ENCODE results near the gene DENND2D. TPM values are rescaled to one million over a fixed set of nuclear protein-coding genes. Genes with fewer than 3 reads are reported as not detected.

Gene DENND2D, protein sequence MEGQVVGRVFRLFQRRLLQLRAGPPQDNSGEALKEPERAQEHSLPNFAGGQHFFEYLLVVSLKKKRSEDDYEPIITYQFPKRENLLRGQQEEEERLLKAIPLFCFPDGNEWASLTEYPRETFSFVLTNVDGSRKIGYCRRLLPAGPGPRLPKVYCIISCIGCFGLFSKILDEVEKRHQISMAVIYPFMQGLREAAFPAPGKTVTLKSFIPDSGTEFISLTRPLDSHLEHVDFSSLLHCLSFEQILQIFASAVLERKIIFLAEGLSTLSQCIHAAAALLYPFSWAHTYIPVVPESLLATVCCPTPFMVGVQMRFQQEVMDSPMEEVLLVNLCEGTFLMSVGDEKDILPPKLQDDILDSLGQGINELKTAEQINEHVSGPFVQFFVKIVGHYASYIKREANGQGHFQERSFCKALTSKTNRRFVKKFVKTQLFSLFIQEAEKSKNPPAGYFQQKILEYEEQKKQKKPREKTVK
- total RNA-seq (2014; rRNA removed; shearing (Covaris generic)) = 4.3 and 10.2 TPM in 2 replicates

DNA sequence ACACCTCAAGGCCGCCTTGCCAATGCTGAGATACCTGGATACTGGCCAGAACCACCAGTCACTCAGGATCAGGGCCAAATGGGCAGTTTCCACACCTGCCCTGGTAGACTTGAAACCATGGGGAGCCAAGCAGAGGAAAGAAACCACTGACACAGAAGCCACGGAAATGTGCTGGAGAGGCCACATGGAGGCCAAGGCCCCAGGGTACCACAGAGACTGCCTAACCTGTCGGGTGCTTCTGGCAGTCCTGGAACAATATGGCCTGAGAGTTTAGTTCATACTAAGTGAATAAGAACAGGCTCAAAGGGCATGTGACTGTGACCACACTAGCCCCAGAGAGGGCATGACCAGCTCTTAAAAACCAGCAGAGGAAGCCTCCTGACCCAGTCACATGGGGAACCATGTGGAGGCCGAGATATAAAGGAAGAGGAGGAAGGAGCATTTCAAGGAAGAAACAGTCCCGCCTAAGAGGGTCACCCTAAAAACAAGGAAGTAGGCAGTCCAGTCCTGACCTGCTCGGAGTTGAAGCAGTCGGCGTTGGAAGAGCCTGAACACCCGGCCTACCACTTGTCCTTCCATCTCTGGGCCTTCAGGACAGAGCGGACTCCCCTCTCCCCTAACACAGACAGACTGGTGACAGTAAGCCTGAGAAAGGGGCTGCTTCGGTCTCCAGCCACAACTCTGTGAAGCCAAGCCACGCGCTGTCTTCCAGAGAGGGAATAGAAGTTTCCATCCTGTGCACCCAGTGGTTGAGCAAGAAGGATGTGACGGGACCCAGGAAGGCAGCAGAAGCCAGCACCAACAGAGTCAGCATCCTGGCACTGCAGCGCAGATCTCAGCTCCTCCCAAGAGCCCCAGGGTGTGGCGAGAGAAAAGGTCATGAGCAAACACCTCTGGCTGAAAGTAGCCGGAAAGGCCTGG is at the start of gene DENND2D:
TSS of gene DENND2D (minus strand) at position 766 of the 921 bp plus-strand sequence. CDS start at position 579, 187 bp downstream.
- no peak for DNase-seq (ENCODE audit: low read depth)

GRCh38 chr1:111249960-111250359 is 49.5 kb upstream of the DENND2D start:
- no peak for DNase-seq (ENCODE audit: low read depth)

- no peak for DNase-seq (ENCODE audit: low read depth)
These were observed 46.8 kb upstream of the DENND2D start for GRCh38 chr1:111247125-111247838.

GRCh38 chr1:111242805-111243523 is 42.5 kb upstream of the DENND2D start:
- no peak for DNase-seq (ENCODE audit: low read depth)

- DNase-seq (ENCODE audit: low read depth) = peak; percentile 32
These were observed 41.4 kb upstream of the DENND2D start for GRCh38 chr1:111241797-111242196.

GRCh38 chr1:111238056-111238795 is 37.8 kb upstream of the DENND2D start:
- DNase-seq (ENCODE audit: low read depth) = no peak

DNA sequence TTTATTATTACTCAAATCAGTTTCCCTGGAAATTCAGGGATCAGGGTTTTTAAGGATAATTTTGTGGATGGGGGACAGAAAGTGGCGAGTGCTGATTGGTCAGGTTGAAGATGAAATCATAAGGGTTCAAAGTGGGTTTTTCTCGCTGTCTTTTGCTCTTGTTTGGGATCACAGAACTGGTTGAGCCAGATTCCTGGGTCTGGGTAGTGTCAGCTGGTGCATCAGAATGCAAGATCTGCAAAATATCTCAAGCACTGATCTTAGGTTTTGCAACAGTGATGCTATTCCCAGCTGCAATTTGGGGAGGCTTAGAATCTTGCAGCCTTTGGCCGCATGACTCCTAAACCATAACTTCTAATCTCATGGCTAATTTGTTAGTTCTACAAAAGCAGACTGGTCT is 36.4 kb upstream of the DENND2D start:
- no peak for DNase-seq (ENCODE audit: low read depth)

DNA sequence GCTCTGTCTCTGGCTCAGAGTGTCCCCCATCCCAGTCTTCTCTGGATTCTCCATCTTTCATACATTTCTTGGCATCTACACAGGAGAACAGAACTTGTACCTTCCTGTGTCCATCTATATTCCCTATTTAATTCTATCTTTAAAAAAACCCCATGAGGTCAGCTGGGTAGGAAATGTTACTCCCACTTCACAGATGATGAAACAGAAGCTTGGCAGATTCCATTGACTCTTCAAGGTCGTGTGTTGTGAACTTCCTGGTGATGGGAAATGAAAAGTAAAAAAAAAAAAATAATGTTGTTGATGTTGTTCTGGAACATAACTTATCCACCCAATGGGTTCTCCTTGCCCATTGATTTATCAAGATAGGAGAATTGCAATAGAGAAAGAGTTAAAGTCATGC is 35.9 kb upstream of the DENND2D start:
- DNase-seq (ENCODE audit: low read depth) = no peak

DNA sequence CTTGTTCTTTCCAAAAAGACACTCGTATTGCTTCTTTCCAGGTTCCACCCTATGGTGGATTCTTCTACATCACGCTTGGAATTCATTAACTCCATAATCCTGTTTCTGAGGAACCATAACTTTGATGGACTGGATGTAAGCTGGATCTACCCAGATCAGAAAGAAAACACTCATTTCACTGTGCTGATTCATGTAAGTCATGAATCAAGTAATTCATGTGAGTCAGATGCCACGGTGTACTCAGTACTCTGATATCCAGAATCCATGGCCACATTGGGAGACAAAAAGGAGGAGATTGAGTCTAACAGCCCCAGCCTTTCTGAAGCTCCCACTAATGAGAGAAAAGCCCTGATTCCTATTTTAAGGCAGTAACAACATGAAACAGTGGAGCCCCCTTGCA is 34.4 kb upstream of the DENND2D start:
- peak; percentile 71 for DNase-seq (ENCODE audit: low read depth)

DNA sequence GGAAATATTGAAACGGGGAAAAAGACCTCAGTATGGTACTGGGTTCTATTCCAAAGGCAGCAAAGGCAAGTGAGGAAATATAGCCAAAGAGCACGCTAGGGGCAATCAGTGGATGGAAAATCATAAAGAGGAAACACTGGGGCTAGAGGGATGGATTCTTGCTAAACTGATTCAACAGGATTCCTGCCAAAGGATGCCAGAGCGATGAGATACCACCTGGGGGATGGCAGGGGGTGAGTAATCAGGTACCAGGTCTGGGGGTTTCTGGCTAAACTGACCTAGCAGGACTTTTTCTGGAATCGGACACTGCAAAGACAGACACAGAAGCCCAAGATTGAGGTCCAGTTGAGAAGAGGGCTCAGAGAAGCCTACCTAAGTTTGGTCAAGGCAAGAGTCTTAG is 33.8 kb upstream of the DENND2D start:
- peak; percentile 69 for DNase-seq (ENCODE audit: low read depth)

GRCh38 chr1:111232134-111232533 is 31.7 kb upstream of the DENND2D start:
- no peak for DNase-seq (ENCODE audit: low read depth)

GRCh38 chr1:111228748-111229126 is 28.3 kb upstream of the DENND2D start:
- no peak for DNase-seq (ENCODE audit: low read depth)

- DNase-seq (ENCODE audit: low read depth) = peak; percentile 88
These were observed 27.7 kb upstream of the DENND2D start for GRCh38 chr1:111227851-111228747.

GRCh38 chr1:111227434-111227833 is 27.0 kb upstream of the DENND2D start, which contains the start of gene CHI3L2:
CHI3L2 (plus strand) TSS chr1:111227713; CDS start chr1:111227730, 17 bp downstream.
- DNase-seq (ENCODE audit: low read depth) = no peak

GRCh38 chr1:111225717-111226400 is 25.4 kb upstream of the DENND2D start:
- no peak for DNase-seq (ENCODE audit: low read depth)

GRCh38 chr1:111225091-111225490 is 24.6 kb upstream of the DENND2D start:
- no peak for DNase-seq (ENCODE audit: low read depth)

DNA sequence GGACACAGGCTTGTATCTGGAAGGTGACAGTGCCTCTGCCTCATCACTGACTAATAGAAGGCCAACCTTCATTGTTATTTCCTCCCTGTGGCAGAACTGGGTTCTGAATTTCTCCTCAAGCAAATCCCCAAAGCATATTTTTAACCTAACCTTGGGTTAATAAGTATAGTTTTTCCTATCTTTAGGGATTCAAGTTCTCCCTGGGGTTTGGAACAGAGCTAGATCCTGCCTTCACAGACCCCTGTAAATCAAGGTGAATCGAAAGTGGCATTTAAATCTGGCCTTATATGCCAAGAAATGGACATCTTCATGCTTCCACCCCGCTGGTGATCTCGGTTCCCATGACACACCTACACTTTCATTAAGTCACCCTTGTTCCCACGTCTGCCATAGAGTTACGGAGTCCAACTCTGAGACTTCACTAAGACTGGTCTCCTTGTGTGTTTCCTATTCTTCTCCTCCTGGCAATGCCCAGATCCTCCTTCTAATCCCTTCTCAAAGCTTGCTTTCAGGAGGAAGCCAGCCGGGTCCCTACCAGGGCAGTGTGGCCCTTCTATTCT is 22.8 kb upstream of the DENND2D start:
- DNase-seq (ENCODE audit: low read depth) = no peak
